HT1080 (cell line): Measurements from ENCODE around the gene ARHGAP28. TPM values are rescaled to one million over a fixed set of nuclear protein-coding genes. Genes with fewer than 3 reads are reported as not detected.

Source experiments
- DNase-seq: peaks from one replicate; pipeline ENCODE4 v3.0.0-alpha.2; 2015; ENCODE audit warnings: low read depth
- total RNA-seq: library from RNA; depleted of rRNA; stranded (reverse); fragments of >200 nt; shearing (Covaris generic); gene quantifications from 2 replicates; pipeline ENCODE4 v1.2.3, GENCODE V29; 2014

Gene ARHGAP28
- total RNA-seq, 1 experiment from 2014 or later: 2.5 TPM

GRCh38 chr18:6732952-6733351 lies 3.4 kb downstream of the ARHGAP28 start:
- no peak for DNase-seq

- DNase-seq: no peak
Observed at GRCh38 chr18:6733758-6734157, 4.2 kb downstream of the ARHGAP28 start.

- DNase-seq: no peak
Observed at GRCh38 chr18:6734726-6735430, 5.4 kb downstream of the ARHGAP28 start.

GRCh38 chr18:6737833-6738232 lies 8.3 kb downstream of the ARHGAP28 start:
- no peak for DNase-seq

GRCh38 chr18:6738622-6739021 lies 9.1 kb downstream of the ARHGAP28 start:
- DNase-seq: no peak

- peak; percentile 86 for DNase-seq
Observed at GRCh38 chr18:6741232-6741663, 11.7 kb downstream of the ARHGAP28 start.

- no peak for DNase-seq
Observed at GRCh38 chr18:6741786-6742185, 12.3 kb downstream of the ARHGAP28 start.

GRCh38 chr18:6743999-6744398 lies 14.5 kb downstream of the ARHGAP28 start:
- DNase-seq: no peak

- no peak for DNase-seq
Observed at GRCh38 chr18:6744816-6745455, 15.4 kb downstream of the ARHGAP28 start.

- DNase-seq: no peak
Observed at GRCh38 chr18:6745504-6746031, 16.1 kb downstream of the ARHGAP28 start.

GRCh38 chr18:6746386-6746960 lies 17.0 kb downstream of the ARHGAP28 start:
- peak; percentile 24 for DNase-seq

GRCh38 chr18:6747646-6748045 lies 18.1 kb downstream of the ARHGAP28 start:
- DNase-seq: peak; percentile 73

GRCh38 chr18:6748241-6748640 lies 18.7 kb downstream of the ARHGAP28 start:
- DNase-seq: no peak

- no peak for DNase-seq
Observed at GRCh38 chr18:6750411-6750810, 20.9 kb downstream of the ARHGAP28 start.

GRCh38 chr18:6751222-6751621 lies 21.7 kb downstream of the ARHGAP28 start:
- no peak for DNase-seq

- DNase-seq: peak; percentile 13
Observed at GRCh38 chr18:6752202-6752860, 22.8 kb downstream of the ARHGAP28 start.

GRCh38 chr18:6755107-6755506 lies 25.6 kb downstream of the ARHGAP28 start:
- DNase-seq: no peak

- no peak for DNase-seq
Observed at GRCh38 chr18:6757931-6758330, 28.4 kb downstream of the ARHGAP28 start.

GRCh38 chr18:6759579-6759978 lies 30.1 kb downstream of the ARHGAP28 start:
- DNase-seq: no peak

GRCh38 chr18:6763524-6763923 lies 34.0 kb downstream of the ARHGAP28 start:
- no peak for DNase-seq

GRCh38 chr18:6764382-6764781 lies 34.9 kb downstream of the ARHGAP28 start:
- DNase-seq: no peak

GRCh38 chr18:6773777-6774176 lies 44.3 kb downstream of the ARHGAP28 start:
- DNase-seq: no peak
